HuH-7 (cell line): ENCODE measurements around the gene SZT2.
"Not testable (repeated sequence)": the region's sequence is repeated elsewhere in the genome, so short reads cannot be mapped to it uniquely, and the experiment has no call there.

Experiments used
- DNase-seq: peaks from one replicate; pipeline ENCODE4 v3.0.0; 2011; ENCODE audit warnings: low spot score

The SZT2 gene

GRCh38 chr1:43363283-43363934, 26.3 kb upstream of the SZT2 start:
- no peak for DNase-seq

- DNase-seq = no peak
Observed at GRCh38 chr1:43363935-43364525, 25.7 kb upstream of the SZT2 start.

DNA sequence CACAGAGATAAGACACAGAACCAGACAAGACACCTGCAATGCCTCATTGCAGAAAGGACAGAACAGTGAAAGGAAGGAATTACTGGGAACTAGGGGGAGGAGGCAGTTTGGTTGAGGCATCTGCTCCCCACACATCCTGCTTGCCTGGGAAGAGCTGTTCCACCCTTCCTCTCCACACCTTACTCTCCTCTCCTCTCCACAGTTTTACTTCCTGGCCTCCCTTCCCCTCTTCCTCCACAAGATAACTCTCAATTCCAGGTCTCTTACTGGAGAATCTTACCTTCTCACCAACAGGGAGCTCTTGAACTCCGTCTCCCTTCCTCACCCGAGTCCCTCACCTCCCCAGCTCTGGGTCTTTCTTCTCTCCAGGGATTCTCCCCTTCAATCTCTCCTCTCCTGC, 24.0 kb upstream of the SZT2 start:
- no peak for DNase-seq

DNA sequence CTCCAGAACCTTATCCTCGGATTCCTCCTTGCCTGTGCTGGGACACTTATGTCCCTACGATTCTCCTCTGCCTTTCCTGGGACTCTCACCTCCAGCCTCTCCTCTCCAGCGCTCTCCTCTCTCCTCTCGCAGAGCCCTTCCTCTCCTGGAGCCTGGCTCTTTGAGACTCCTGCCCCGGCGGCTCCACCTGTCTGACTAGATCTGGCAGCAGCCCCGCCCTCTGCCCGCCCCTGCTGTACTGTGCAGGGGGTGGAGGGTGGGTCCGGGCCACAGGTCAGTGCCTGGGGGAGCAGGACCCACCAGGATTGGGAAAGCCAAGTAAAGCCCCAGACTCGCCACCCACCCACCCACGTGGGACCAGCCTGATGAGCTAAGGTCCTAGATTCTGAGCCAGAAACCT, 23.5 kb upstream of the SZT2 start:
- DNase-seq = peak; percentile 28

DNA sequence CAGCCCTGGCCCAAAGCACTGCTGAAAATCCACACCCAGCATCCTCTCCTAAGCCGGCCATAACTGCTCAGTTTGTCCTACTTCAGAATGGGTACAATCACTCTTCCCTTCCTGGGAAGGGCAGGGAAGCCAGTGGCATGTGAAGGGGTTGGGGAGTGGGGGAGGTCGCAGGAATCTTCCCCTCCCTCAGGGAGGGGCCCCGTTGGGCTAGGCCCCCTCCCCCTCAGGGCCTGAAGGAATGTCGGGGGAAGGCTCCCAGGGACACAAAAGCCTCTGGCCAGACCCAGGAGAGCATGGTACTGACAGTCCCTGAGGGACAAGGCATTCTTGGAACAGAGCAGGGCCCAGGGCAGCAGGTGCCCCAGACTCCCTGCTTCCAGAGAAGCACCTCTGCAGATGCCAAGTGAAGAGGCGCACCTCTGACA, 23.1 kb upstream of the SZT2 start:
- DNase-seq = no peak

DNA sequence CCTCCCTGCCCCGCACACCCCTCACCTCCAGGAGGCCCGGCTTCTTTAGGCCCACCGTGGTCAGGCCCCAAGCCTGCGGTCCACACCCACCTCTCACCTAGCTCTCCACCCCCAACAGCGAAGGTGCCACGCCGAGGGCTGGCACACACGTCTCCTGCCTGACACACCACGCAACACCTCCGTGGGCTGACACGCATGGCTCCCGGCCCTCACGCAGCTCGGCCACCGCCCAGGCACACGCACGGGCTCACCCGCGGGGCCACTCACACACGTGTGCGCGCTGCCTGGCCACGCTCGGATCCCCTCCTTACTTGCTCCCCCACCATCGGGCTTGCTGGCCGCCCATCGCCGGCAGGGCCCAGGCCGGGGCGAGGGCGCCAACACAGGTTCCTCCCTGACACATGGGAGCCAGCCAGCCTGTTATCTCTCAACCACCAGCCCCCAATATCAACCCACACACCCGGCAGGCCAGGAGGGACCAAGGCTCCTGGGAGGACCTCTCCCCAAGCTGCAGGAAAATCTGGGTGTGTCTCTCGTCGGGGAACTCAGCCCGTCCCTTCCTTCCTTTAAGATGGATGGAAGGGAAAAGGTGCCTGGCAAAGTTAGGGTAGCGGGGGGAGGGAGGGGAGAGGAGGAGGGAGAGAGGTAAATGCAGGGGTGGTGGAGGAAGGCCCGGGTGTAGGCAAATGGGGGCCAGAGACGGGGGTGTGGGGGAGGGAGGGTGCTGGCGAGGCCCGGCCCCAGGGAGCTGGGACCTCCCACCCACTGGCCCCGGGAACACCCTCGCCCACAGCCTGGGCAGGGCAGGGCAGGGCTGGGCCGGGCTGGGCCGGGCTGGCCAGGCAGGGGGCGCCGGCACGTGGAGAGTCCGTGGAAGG, 22.4 kb upstream of the SZT2 start:
- DNase-seq = no peak

DNA sequence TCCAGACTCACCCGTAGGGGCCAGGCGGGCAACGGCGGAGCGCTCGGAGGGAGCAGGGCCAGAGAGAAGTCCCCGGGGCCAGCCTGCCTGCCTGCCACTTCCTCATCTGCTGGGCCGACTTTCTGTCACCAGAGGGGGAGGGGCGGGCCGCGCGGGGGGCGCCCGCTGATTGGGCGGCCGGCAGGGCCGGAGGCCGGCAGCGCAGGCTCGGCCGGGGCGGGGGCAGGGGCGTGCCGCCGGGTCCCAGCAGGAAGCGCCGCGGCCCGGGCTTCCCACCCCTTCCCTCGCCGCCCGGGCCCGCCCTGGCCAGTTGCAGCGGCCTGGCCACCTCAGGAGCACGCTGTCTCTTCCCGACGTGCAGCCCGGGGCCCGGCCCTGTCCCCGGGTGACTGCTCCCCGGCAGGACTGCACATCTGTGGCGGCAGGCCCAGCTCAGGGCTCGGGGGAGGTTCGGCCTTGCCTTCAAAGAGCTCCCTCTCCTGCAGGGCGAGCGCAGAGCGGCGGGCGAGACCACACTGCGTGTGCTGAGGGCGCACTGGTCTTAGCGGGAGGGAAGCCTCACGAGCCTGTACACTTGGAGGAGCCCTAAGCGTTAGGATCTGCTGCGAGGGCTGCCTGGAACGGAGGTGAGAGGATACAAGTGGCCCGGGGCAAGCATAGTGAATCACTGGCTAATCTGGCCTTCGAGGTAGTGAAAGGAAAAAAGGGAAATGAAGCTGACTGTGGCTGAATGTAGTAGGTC, 21.6 kb upstream of the SZT2 start, which contains the start of gene ELOVL1:
TSS of gene ELOVL1 (minus strand) at position 108 of the 742 bp plus-strand sequence. CDS start 2,402 bp downstream, outside the sequence.
- DNase-seq = peak; percentile 95

DNA sequence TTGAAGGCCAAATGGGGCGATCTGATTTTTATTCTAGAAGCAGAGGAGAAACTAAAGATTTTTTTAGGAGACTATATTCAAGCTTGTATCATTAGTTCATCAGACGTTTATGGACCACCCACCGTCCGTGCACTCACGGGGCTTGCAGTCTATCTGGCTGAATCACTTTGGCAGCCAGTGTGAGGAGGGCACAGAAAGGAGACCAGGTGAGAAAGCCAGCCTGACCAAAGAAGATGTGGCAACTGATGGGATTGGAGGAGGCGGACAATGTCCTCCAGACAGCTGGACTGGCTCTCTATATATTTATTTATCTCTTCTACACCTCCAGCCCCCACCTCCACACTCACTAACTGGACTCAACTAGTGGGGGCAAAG, 21.1 kb upstream of the SZT2 start:
- DNase-seq = no peak

- DNase-seq = not testable (repeated sequence)
Observed at GRCh38 chr1:43369779-43370178, 19.9 kb upstream of the SZT2 start.

- DNase-seq = no peak
Observed at GRCh38 chr1:43370564-43370963, 19.1 kb upstream of the SZT2 start.

GRCh38 chr1:43372172-43372571, 17.5 kb upstream of the SZT2 start:
- no peak for DNase-seq

- no peak for DNase-seq
Observed at GRCh38 chr1:43373066-43373940, 16.4 kb upstream of the SZT2 start.

DNA sequence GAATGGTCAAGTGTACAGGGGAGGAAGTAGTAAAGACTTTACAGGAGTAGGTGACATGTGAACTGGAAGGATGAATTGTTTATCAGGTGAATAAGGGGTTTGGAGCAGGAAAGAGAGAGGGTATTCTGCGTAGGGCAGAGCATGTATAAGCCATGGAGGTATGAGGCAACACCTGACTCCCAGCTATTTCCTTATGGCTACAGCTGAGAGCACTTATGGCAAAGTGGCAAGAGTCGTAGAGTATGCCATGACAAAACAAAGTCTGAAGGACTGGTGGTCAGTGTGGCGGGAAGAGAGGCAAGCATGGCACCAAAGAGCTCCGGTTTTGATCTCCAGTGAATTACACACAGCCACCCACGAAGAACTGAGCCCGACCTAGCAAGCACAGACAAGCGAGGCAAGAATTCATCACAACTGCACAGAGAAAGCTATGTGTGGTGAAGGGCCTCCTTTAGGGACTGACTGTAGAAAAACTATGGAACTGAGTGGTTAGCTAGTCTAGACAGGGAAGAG, 12.9 kb upstream of the SZT2 start:
- DNase-seq = no peak

DNA sequence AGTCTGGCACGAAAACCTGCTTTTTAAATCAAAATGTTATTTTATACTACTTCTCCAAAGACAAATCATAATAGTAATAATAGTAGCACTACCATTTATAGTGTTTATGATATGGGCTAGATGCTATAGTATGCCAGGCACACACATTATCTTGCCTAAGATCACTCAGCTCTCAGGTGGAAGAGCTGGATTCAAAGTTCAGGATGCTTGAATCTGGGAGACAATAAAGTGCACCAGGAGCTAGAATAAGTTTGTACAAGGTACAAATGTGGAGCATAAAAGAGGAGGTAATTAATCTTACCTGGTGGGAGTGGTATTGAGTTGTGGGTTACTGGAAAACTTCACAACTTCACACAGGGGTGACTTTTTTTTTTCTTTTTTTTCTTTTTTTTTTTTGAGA, 11.9 kb upstream of the SZT2 start:
- no peak for DNase-seq

DNA sequence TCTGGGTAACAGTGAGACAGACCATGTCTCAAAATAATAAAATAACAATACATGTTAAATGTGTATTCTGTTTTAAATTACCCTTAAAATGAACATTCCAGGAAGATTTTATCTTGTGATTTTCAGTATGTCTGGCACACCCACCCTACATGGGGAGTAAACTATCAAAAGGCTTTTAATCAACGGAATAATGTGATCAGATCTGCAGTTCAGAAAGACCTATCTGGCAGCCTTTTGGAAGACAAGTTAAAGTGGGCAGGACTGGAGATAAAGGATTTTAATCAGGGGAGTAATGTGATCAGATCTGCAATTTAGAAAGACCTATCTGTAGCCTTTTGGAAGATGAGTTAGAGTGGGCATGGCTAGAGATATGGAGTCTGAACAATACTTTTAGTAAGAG, 10.2 kb upstream of the SZT2 start:
- no peak for DNase-seq

DNA sequence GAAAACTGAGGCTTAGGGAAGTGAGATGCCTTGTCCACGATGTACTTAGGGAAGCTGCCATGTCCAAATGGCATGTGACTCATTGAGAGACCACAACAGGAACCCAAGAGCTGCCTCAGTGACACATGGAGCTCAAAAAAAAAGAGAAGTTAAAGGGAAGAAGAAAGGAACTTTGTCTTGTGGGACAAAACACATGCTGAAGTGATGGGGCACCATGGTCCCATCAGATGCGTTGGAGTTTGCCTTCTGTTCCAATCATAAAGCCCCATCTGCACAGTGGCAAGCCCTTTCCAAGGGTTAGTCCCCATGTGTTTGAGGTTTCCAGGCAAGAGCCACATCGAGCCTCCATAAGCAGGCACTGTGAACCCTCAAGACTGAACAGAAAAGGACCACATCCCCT, 8.1 kb upstream of the SZT2 start:
- DNase-seq = no peak

DNA sequence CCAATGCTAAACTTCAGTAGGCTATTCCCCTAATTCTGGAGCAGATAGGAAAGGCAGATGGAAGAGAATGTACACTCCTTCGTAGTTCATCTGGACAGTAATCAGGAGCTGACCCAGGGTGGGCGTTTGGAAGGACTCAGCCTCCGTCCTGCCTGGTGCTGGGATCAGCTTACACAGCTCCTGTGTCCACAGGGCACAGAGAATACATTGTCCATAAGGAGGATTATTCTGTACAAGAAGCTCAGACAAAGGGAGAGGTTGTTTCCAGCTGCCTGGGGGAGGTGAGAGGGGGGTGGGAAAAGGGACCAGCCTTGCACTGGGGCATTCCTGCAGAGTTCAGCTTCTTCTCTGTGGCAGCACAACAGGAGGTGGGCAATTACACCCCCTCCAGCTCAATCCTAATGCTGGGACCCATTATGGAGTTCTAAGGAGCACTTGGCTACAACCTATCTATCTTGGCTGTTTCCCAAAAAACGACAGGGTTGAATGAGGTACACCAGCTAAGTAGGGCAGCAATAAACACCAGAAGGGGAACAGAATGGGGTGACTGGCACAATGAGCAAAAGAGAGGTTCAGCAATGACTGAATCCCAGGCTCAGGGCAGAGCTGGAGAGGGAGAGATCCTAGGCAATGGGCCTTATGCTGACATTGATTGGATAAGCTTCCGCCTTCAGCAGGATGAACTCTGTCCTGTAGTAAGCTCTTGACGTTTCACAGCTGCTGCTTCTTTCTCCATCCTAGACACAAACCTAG, 7.5 kb upstream of the SZT2 start:
- DNase-seq = no peak

- DNase-seq = no peak
Observed at GRCh38 chr1:43383449-43383848, 6.2 kb upstream of the SZT2 start.

DNA sequence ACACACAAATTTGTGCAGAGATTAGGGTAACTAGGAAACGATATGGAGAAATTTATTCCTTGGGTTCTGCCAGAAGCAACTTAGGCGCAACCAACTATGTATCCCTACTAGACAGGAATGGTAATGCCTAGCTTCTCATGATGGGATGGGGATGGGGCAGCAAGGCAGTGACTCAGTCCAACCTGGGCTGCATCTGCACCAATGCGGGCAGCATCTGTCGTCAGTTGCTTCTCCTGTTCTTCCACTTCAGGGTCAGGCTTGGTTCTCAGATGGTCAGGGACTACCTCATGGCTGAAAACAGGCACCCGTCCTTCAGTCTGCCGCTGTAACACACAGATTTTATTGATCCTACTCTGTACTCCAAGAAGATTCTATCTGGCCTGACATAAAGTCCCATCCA, 3.0 kb upstream of the SZT2 start:
- no peak for DNase-seq

DNA sequence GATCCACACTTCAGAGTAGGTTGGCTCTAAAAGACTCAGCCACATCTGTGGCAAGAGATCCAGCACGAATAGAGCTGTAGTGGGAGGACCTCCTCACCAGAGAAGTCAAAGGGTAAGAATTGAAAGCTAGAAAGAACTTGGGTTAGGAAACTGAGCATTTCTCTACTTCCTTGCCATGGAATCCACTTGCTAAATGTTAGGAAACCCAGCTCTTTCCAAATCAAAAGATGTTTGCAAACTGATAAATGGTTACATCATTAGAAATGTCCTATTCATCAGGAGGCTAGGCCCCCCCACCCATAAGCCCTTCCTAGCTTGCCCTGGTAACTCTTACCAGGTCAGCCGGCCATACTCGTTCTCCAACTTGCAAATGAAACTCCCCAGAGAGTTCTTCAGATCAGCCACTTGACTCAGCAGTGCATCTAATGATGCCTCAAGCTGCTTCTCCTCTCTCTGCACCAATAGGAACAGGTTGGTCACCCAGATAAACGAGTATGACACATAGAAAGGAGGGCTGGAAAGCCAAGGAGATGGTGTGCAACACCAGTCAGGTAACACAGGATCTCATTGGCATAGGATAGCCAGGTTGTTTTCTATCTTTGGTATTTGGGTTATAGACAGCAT, 1.6 kb upstream of the SZT2 start:
- DNase-seq = no peak
